Skeletal muscle satellite cell (primary cell): ENCODE results near the gene RAB8B.
"Not testable (repeated sequence)": the region's sequence is repeated elsewhere in the genome, so short reads cannot be mapped to it uniquely, and the experiment has no call there.

ENCODE experiments used
- H3K27me3 ChIP-seq: 2 replicates; pipeline ENCODE4 v1.7.0; 2013; ENCODE audit warnings: low read length; ENCODE audit not compliant: control insufficient read depth, insufficient read depth
- H3K36me3 ChIP-seq: 2 replicates; pipeline ENCODE4 v1.7.0; 2013; ENCODE audit warnings: mild to moderate bottlenecking, control low read depth, low read length; ENCODE audit not compliant: insufficient read depth
- H3K4me1 ChIP-seq: 2 replicates; pipeline ENCODE4 v1.7.0; 2013; ENCODE audit warnings: low read length; ENCODE audit not compliant: control insufficient read depth, insufficient read depth
- H3K4me2 ChIP-seq: 2 replicates; pipeline ENCODE4 v1.7.0; 2013; ENCODE audit warnings: mild to moderate bottlenecking, low read length
- H3K4me3 ChIP-seq: 2 replicates; pipeline ENCODE4 v1.7.0; 2013; ENCODE audit warnings: low read length
- H3K9ac ChIP-seq: 2 replicates; pipeline ENCODE4 v1.7.0; 2013; ENCODE audit warnings: mild to moderate bottlenecking, low read depth, low read length, moderate library complexity
- H3K9me3 ChIP-seq: replicated peaks from 2 replicates; pipeline ENCODE4 v1.7.0; 2013; ENCODE audit warnings: mild to moderate bottlenecking, control low read depth, low read length

The RAB8B gene

GRCh38 chr15:63197626-63198025 is 8.2 kb downstream of the RAB8B start:
- Histone ChIP-seq H3K9ac (no peak overlapping the region), H3K27me3 (no peaks in the 10 kb centered on the region), H3K36me3 (no peaks in the 10 kb centered on the region), H3K4me3 (no peak overlapping the region), H3K4me1 (peaks cover 23% of the 10 kb centered on the region), H3K9me3 (no peaks in the 10 kb centered on the region), H3K4me2 (no peak overlapping the region)

- no peak overlapping the region for H3K9ac ChIP-seq
- H3K4me3 ChIP-seq = no peak overlapping the region
- no peaks in the 10 kb centered on the region for H3K27me3 ChIP-seq
- H3K4me2 ChIP-seq = no peak overlapping the region
- no peaks in the 10 kb centered on the region for H3K9me3 ChIP-seq
- H3K4me1 ChIP-seq = peaks cover 30% of the 10 kb centered on the region
- H3K36me3 ChIP-seq = no peaks in the 10 kb centered on the region
These were observed 9.2 kb downstream of the RAB8B start for GRCh38 chr15:63198371-63199250.

- H3K4me1 ChIP-seq = peaks cover 24% of the 10 kb centered on the region
- H3K36me3 ChIP-seq = no peaks in the 10 kb centered on the region
- H3K9ac ChIP-seq = no peak overlapping the region
- H3K4me2 ChIP-seq = no peak overlapping the region
- H3K4me3 ChIP-seq = no peak overlapping the region
- H3K27me3 ChIP-seq = no peaks in the 10 kb centered on the region
- no peaks in the 10 kb centered on the region for H3K9me3 ChIP-seq
These were observed 11.3 kb downstream of the RAB8B start for GRCh38 chr15:63200464-63201249.

GRCh38 chr15:63202861-63203260 is 13.5 kb downstream of the RAB8B start:
- peaks cover 24% of the 10 kb centered on the region for H3K4me1 ChIP-seq
- H3K4me2 ChIP-seq = no peak overlapping the region
- H3K27me3 ChIP-seq = no peaks in the 10 kb centered on the region
- no peak overlapping the region for H3K9ac ChIP-seq
- no peaks in the 10 kb centered on the region for H3K9me3 ChIP-seq
- H3K36me3 ChIP-seq = no peaks in the 10 kb centered on the region
- no peak overlapping the region for H3K4me3 ChIP-seq

- Histone ChIP-seq H3K9ac (no peak overlapping the region), H3K4me2 (no peak overlapping the region), H3K27me3 (no peaks in the 10 kb centered on the region), H3K4me1 (peaks cover 24% of the 10 kb centered on the region), H3K36me3 (no peaks in the 10 kb centered on the region), H3K9me3 (no peaks in the 10 kb centered on the region), H3K4me3 (no peak overlapping the region)
These were observed 14.2 kb downstream of the RAB8B start for GRCh38 chr15:63203451-63204090.

- no peaks in the 10 kb centered on the region for H3K36me3 ChIP-seq
- H3K4me2 ChIP-seq = no peak overlapping the region
- H3K9me3 ChIP-seq = no peaks in the 10 kb centered on the region
- no peak overlapping the region for H3K9ac ChIP-seq
- H3K4me1 ChIP-seq = peaks cover 19% of the 10 kb centered on the region
- no peak overlapping the region for H3K4me3 ChIP-seq
- H3K27me3 ChIP-seq = no peaks in the 10 kb centered on the region
These were observed 16.7 kb downstream of the RAB8B start for GRCh38 chr15:63206079-63206478.

GRCh38 chr15:63208824-63209223 is 19.4 kb downstream of the RAB8B start:
- not testable (repeated sequence) for H3K4me2 ChIP-seq, H3K4me3 ChIP-seq, H3K27me3 ChIP-seq, H3K36me3 ChIP-seq, H3K9me3 ChIP-seq, H3K9ac ChIP-seq
- peaks cover 25% of the 10 kb centered on the region for H3K4me1 ChIP-seq

- Histone ChIP-seq H3K36me3 (no peaks in the 10 kb centered on the region), H3K9ac (no peak overlapping the region), H3K4me2 (no peak overlapping the region), H3K9me3 (no peaks in the 10 kb centered on the region), H3K4me3 (no peak overlapping the region), H3K27me3 (no peaks in the 10 kb centered on the region), H3K4me1 (peaks cover 21% of the 10 kb centered on the region)
These were observed 21.0 kb downstream of the RAB8B start for GRCh38 chr15:63210151-63211091.

- Histone ChIP-seq H3K4me3 (no peak overlapping the region), H3K9me3 (no peaks in the 10 kb centered on the region), H3K27me3 (no peaks in the 10 kb centered on the region), H3K36me3 (no peaks in the 10 kb centered on the region), H3K4me1 (peaks cover 21% of the 10 kb centered on the region), H3K4me2 (no peak overlapping the region), H3K9ac (no peak overlapping the region)
These were observed 21.7 kb downstream of the RAB8B start for GRCh38 chr15:63211092-63211490.

GRCh38 chr15:63211549-63211948 is 22.1 kb downstream of the RAB8B start:
- H3K4me1 ChIP-seq = peaks cover 21% of the 10 kb centered on the region

More at GRCh38 chr15:63211549-63211948, 22.1 kb downstream of the RAB8B start:
- H3K27me3 ChIP-seq = no peaks in the 10 kb centered on the region
- H3K4me3 ChIP-seq = no peak overlapping the region
- no peak overlapping the region for H3K4me2 ChIP-seq
- H3K9me3 ChIP-seq = no peaks in the 10 kb centered on the region
- H3K9ac ChIP-seq = no peak overlapping the region
- H3K36me3 ChIP-seq = no peaks in the 10 kb centered on the region
